Caco-2 (cell line): ENCODE data around the gene DROSHA. TPM values are rescaled to one million over a fixed set of nuclear protein-coding genes. Genes with fewer than 3 reads are reported as not detected.

Source experiments
- BruUV-seq: library from RNA; stranded (reverse); fragments of 400-500 nt; replicated peaks from 2 replicates; lab custom pipeline; 2021; lab: Mats Ljungman, UMichigan
- CTCF ChIA-PET: fragments of 300-600 bp; sonication (Branson Sonifier 250); formaldehyde crosslinking; loops from one replicate; lab custom pipeline; 2022; ENCODE audit warnings: antibody characterized with exemption; lab: Charles Lee
- POLR2A ChIA-PET: fragments of 300-600 bp; sonication (Branson Sonifier 250); formaldehyde crosslinking; loops from one replicate; lab custom pipeline; 2022; ENCODE audit warnings: antibody characterized with exemption; lab: Charles Lee
- DNase-seq, 2 experiments: peaks; one replicate each; pipeline versions ENCODE4 v3.0.0 to v3.0.0-alpha.2; 2020 to 2022
- H3K27me3 ChIP-seq: replicated peaks from 2 replicates; pipeline ENCODE4 v1.6.0; 2011; ENCODE audit warnings: low read length; ENCODE audit not compliant: control insufficient read depth, insufficient read depth
- H3K36me3 ChIP-seq: 2 replicates; pipeline ENCODE4 v1.5.1; 2011; ENCODE audit warnings: low read length; ENCODE audit not compliant: control insufficient read depth, insufficient read depth
- H3K4me1 ChIP-seq: fragments of 250-450 bp; sonication (Bioruptor Pico); 2 replicates; pipeline ENCODE4 v1.5.1; 2020; ENCODE audit warnings: mild to moderate bottlenecking
- H3K4me3 ChIP-seq: 2 replicates; pipeline ENCODE4 v1.5.1; 2011; ENCODE audit warnings: low read depth, mild to moderate bottlenecking, control low read depth, low read length
- H3K9me3 ChIP-seq: fragments of 250-450 bp; sonication (Bioruptor Pico); 2 replicates; pipeline ENCODE4 v1.5.1; 2020; ENCODE audit warnings: mild to moderate bottlenecking, moderate library complexity
- H3K27ac Mint-ChIP-seq: one replicate; pipeline ENCODE4 v1.8.0; 2022; ENCODE audit warnings: mixed read lengths; ENCODE audit not compliant: unreplicated experiment
- H3K27me3 Mint-ChIP-seq: one replicate; pipeline ENCODE4 v1.8.0; 2022; ENCODE audit warnings: mixed read lengths; ENCODE audit not compliant: insufficient read depth, unreplicated experiment
- H3K36me3 Mint-ChIP-seq: one replicate; pipeline ENCODE4 v1.8.0; 2022; ENCODE audit warnings: mild to moderate bottlenecking, mixed read lengths; ENCODE audit not compliant: insufficient read depth, unreplicated experiment
- H3K4me1 Mint-ChIP-seq: one replicate; pipeline ENCODE4 v1.8.0; 2022; ENCODE audit warnings: low read depth, mixed read lengths; ENCODE audit not compliant: unreplicated experiment
- H3K4me3 Mint-ChIP-seq: one replicate; pipeline ENCODE4 v1.8.0; 2022; ENCODE audit warnings: mild to moderate bottlenecking, moderate library complexity, mixed read lengths; ENCODE audit not compliant: unreplicated experiment
- H3K9me3 Mint-ChIP-seq: one replicate; pipeline ENCODE4 v1.8.0; 2022; ENCODE audit warnings: mixed read lengths; ENCODE audit not compliant: unreplicated experiment
- CTCF ChIP-seq, 2 experiments: fragments of 200-600 bp in 1 of 2; IDR thresholded peaks; 1 replicate in 1 of 2; 2 replicates in 1 of 2; pipeline versions ENCODE4 v1.5.1 to v1.8.0; 2011 to 2022; ENCODE audit warnings: antibody characterized with exemption in 1 of 2, control low read depth in 1 of 2, inconsistent platforms in 1 of 2, low read depth in 1 of 2, low read length in 1 of 2, mild to moderate bottlenecking in 1 of 2, moderate library complexity in 1 of 2; ENCODE audit not compliant: insufficient read depth in 1 of 2, severe bottlenecking in 1 of 2, unreplicated experiment in 1 of 2
- intact Hi-C: fragments of 100-400 bp; cut with micrococcal nuclease; formaldehyde crosslinking; loops from one replicate; pipeline ENCODE4 v1.10.0; 2022; ENCODE audit not compliant: unreplicated experiment
- total RNA-seq: library from RNA; stranded (reverse); gene quantifications from 2 replicates; pipeline ENCODE4 v1.2.3, GENCODE V29; 2022

Gene DROSHA
- total RNA-seq, 1 experiment from 2014 or later: 88.4 TPM

- Histone ChIP-seq H3K4me3 (no peak overlapping the region), H3K27me3 (no peaks in the 10 kb centered on the region), H3K36me3 (peaks cover 1% of the 10 kb centered on the region; the same call in 1 of the 2 replicates), H3K4me1 (no peaks in the 10 kb centered on the region), H3K9me3 (no peaks in the 10 kb centered on the region)
- ChIA-PET POLR2A (no interaction called here), CTCF (no interaction called here)
- no peak for DNase-seq
- Mint-ChIP-seq H3K9me3 (no peaks in the 10 kb centered on the region), H3K27ac (no peak overlapping the region), H3K4me1 (no peaks in the 10 kb centered on the region), H3K27me3 (no peaks in the 10 kb centered on the region), H3K4me3 (no peak overlapping the region), H3K36me3 (peaks cover 24% of the 10 kb centered on the region)
- intact Hi-C loops: no loop called here
- TF ChIP-seq CTCF (IDR thresholded peaks at IDR 0.05; ENCODE audit: insufficient read depth in 1 of 2, low read depth in 1 of 2, low read length in 1 of 2, severe bottlenecking in 1 of 2, unreplicated experiment in 1 of 2): no peak
- BruUV-seq: no TSS peak
Measured at GRCh38 chr5:31436851-31437250, 95.0 kb downstream of the DROSHA start.

GRCh38 chr5:31435730-31436129 is 96.2 kb downstream of the DROSHA start:
- no peak for DNase-seq
- Mint-ChIP-seq H3K27ac (no peak overlapping the region), H3K36me3 (peaks cover 32% of the 10 kb centered on the region), H3K4me3 (no peak overlapping the region), H3K4me1 (no peaks in the 10 kb centered on the region), H3K9me3 (no peaks in the 10 kb centered on the region), H3K27me3 (no peaks in the 10 kb centered on the region)
- POLR2A ChIA-PET: no interaction called here
- H3K4me1 ChIP-seq: no peaks in the 10 kb centered on the region
- H3K27me3 ChIP-seq: no peaks in the 10 kb centered on the region
- BruUV-seq: no TSS peak
- intact Hi-C loops: no loop called here
- CTCF ChIA-PET: no interaction called here
- peaks cover 1% of the 10 kb centered on the region; the same call in 1 of the 2 replicates for H3K36me3 ChIP-seq
- H3K4me3 ChIP-seq: no peak overlapping the region
- H3K9me3 ChIP-seq: no peaks in the 10 kb centered on the region
- no peak for TF ChIP-seq CTCF (IDR thresholded peaks at IDR 0.05; ENCODE audit: insufficient read depth in 1 of 2, low read depth in 1 of 2, low read length in 1 of 2, severe bottlenecking in 1 of 2, unreplicated experiment in 1 of 2)

GRCh38 chr5:31434898-31435297 is 97.0 kb downstream of the DROSHA start:
- Histone ChIP-seq H3K4me3 (no peak overlapping the region), H3K9me3 (no peaks in the 10 kb centered on the region), H3K4me1 (no peaks in the 10 kb centered on the region), H3K36me3 (peaks cover 1% of the 10 kb centered on the region; the same call in 1 of the 2 replicates), H3K27me3 (no peaks in the 10 kb centered on the region)
- Mint-ChIP-seq H3K36me3 (peaks cover 38% of the 10 kb centered on the region), H3K27me3 (no peaks in the 10 kb centered on the region), H3K4me1 (no peaks in the 10 kb centered on the region), H3K27ac (no peak overlapping the region), H3K4me3 (no peak overlapping the region), H3K9me3 (no peaks in the 10 kb centered on the region)
- intact Hi-C loops: no loop called here
- no peak for DNase-seq
- TF ChIP-seq CTCF (IDR thresholded peaks at IDR 0.05; ENCODE audit: insufficient read depth in 1 of 2, low read depth in 1 of 2, low read length in 1 of 2, severe bottlenecking in 1 of 2, unreplicated experiment in 1 of 2): no peak
- no TSS peak for BruUV-seq
- ChIA-PET POLR2A (no interaction called here), CTCF (no interaction called here)
